Esophagus muscularis mucosa (tissue), 3 donors: Measurements from ENCODE around the gene LIFR.

ENCODE experiments used
- CTCF ChIP-seq, 3 experiments: fragments of 200-600 bp in 2 of 3; fragments of 450-650 bp in 1 of 3; sonication (generic) in 2 of 3; IDR thresholded peaks; one replicate each; pipeline ENCODE4 v1.5.1; 2017 to 2019; ENCODE audit warnings: antibody characterized with exemption in 3 of 3, mild to moderate bottlenecking in 2 of 3, moderate library complexity in 1 of 3
- POLR2AphosphoS5 ChIP-seq, 2 donors: sonication (generic); formaldehyde crosslinking; IDR thresholded peaks; one replicate each; pipeline ENCODE4 v1.6.1; 2017; ENCODE audit warnings: antibody characterized with exemption in 2 of 2

- no peak for TF ChIP-seq CTCF (IDR thresholded peaks at IDR 0.05)
- no peak for TF ChIP-seq POLR2AphosphoS5 (IDR thresholded peaks at IDR 0.05)
Measured at GRCh38 chr5:38533286-38534155, 22.9 kb downstream of the LIFR start.
